NCI-H1417 (cell line): ENCODE results near the gene FAM13A.
"Not testable (repeated sequence)": the region's sequence is repeated elsewhere in the genome, so short reads cannot be mapped to it uniquely, and the experiment has no call there.

Source experiments
- DNase-seq, 3 experiments: peaks; one replicate each; lab custom pipeline; 2025; lab: John Stamatoyannopoulos, UW

FAM13A gene

GRCh38 chr4:89056953-89057398, at the start of gene FAM13A:
Gene FAM13A, minus strand, starts transcription at chr4:89057185. Its CDS starts 221 bp downstream, at chr4:89056964.
- peak; percentile 25 to 98 (median 78) for DNase-seq

GRCh38 chr4:89105726-89106125, 48.7 kb upstream of the FAM13A start:
- DNase-seq: no peak

GRCh38 chr4:89101256-89102161, 44.5 kb upstream of the FAM13A start:
- DNase-seq: no peak

GRCh38 chr4:89100853-89101252, 43.9 kb upstream of the FAM13A start:
- no peak for DNase-seq

- DNase-seq: no peak
Observed at GRCh38 chr4:89099471-89099870, 42.5 kb upstream of the FAM13A start.

GRCh38 chr4:89099034-89099433, 42.0 kb upstream of the FAM13A start:
- no peak for DNase-seq

GRCh38 chr4:89078300-89078699, 21.3 kb upstream of the FAM13A start:
- DNase-seq: no peak

- DNase-seq: no peak
Observed at GRCh38 chr4:89077761-89078160, 20.8 kb upstream of the FAM13A start.

GRCh38 chr4:89072921-89073320, 15.9 kb upstream of the FAM13A start:
- DNase-seq: peak in 1 of 3 experiments; percentile 7

GRCh38 chr4:89071311-89071710, 14.3 kb upstream of the FAM13A start:
- DNase-seq: no peak

GRCh38 chr4:89070041-89070440, 13.1 kb upstream of the FAM13A start:
- DNase-seq: no peak

- DNase-seq: no peak
Observed at GRCh38 chr4:89069481-89069880, 12.5 kb upstream of the FAM13A start.

- no peak for DNase-seq
Observed at GRCh38 chr4:89067417-89067816, 10.4 kb upstream of the FAM13A start.

GRCh38 chr4:89064848-89065247, 7.9 kb upstream of the FAM13A start:
- no peak for DNase-seq

GRCh38 chr4:89057844-89058243, 859 bp upstream of the FAM13A start:
- not testable (repeated sequence) for DNase-seq

GRCh38 chr4:89056292-89056952, 563 bp downstream of the FAM13A start:
- peak in 1 of 3 experiments; percentile 60 for DNase-seq

- no peak for DNase-seq
Observed at GRCh38 chr4:89055157-89056080, 1.6 kb downstream of the FAM13A start.

- no peak for DNase-seq
Observed at GRCh38 chr4:89054627-89055026, 2.4 kb downstream of the FAM13A start.

GRCh38 chr4:89049853-89050252, 7.1 kb downstream of the FAM13A start:
- no peak for DNase-seq

GRCh38 chr4:89048906-89049601, 7.9 kb downstream of the FAM13A start:
- DNase-seq: no peak

GRCh38 chr4:89044147-89044900, 12.7 kb downstream of the FAM13A start:
- DNase-seq: no peak
